ENCODE results near the gene KIRREL3.

DNA sequence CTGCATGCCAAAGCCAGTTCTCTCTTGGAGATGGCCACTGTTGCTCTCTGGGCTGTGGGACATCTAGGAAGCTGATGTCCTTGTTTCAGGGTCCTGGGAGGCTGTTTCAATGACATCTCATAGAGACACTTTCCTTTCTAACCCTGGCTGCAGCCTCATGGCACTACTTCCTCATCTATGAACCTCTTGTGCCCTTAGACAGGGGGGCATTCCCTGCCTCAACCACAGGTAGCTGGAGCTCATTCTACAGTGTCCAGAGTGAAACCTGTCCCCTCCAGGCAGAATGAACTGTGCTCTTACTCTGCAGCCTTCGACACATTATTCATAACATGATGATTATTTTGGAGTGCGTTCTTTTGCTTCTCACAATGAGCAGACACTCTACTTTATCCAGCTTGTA, 335.9 kb downstream of the KIRREL3 start:
- TF ChIP-seq, protein P1, sequence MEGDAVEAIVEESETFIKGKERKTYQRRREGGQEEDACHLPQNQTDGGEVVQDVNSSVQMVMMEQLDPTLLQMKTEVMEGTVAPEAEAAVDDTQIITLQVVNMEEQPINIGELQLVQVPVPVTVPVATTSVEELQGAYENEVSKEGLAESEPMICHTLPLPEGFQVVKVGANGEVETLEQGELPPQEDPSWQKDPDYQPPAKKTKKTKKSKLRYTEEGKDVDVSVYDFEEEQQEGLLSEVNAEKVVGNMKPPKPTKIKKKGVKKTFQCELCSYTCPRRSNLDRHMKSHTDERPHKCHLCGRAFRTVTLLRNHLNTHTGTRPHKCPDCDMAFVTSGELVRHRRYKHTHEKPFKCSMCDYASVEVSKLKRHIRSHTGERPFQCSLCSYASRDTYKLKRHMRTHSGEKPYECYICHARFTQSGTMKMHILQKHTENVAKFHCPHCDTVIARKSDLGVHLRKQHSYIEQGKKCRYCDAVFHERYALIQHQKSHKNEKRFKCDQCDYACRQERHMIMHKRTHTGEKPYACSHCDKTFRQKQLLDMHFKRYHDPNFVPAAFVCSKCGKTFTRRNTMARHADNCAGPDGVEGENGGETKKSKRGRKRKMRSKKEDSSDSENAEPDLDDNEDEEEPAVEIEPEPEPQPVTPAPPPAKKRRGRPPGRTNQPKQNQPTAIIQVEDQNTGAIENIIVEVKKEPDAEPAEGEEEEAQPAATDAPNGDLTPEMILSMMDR (IDR thresholded peaks at IDR 0.05; ENCODE audit: extremely low read depth in 1 of 2, insufficient read depth in 1 of 2, low read depth in 1 of 2, low read length in 2 of 2), result no peak
- TF ChIP-seq EZH2 (IDR thresholded peaks at IDR 0.05; ENCODE audit: borderline replicate concordance, low read depth, low read length, severe bottlenecking) (no peak), POLR2A (IDR thresholded peaks at IDR 0.05; ENCODE audit: low read depth, low read length) (no peak), JUN (IDR thresholded peaks at IDR 0.05; ENCODE audit: borderline replicate concordance, insufficient read depth, insufficient read length, low read depth) (no peak), POLR2AphosphoS5 (IDR thresholded peaks at IDR 0.05; ENCODE audit: insufficient read depth, low read depth, low read length) (no peak), MYC (IDR thresholded peaks at IDR 0.05; ENCODE audit: low read depth, low read length) (no peak)
- TF ChIP-seq, protein P2, sequence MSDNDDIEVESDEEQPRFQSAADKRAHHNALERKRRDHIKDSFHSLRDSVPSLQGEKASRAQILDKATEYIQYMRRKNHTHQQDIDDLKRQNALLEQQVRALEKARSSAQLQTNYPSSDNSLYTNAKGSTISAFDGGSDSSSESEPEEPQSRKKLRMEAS (IDR thresholded peaks at IDR 0.05; ENCODE audit: insufficient read depth, insufficient read length), result no peak

Data from endothelial cell of umbilical vein (primary cell).